Measurements from ENCODE around the gene IRAK2.

Gene IRAK2

GRCh38 chr3:10193692-10194327 is 29.1 kb downstream of the IRAK2 start:
- no peaks in the 10 kb centered on the region for H3K27me3 Mint-ChIP-seq
- H3K36me3 Mint-ChIP-seq: no peaks in the 10 kb centered on the region
- peak overlapping the region; percentile 82 for H3K4me3 Mint-ChIP-seq
- peaks cover 91% of the 10 kb centered on the region for H3K4me1 Mint-ChIP-seq (ENCODE audit: low read depth)
- no peaks in the 10 kb centered on the region for H3K9me3 Mint-ChIP-seq (ENCODE audit: low read depth)
- peak overlapping the region; percentile 98 for H3K27ac Mint-ChIP-seq

- Mint-ChIP-seq H3K27ac (peak overlapping the region; percentile 98), H3K4me1 (ENCODE audit: low read depth) (peaks cover 91% of the 10 kb centered on the region), H3K36me3 (no peaks in the 10 kb centered on the region), H3K27me3 (no peaks in the 10 kb centered on the region), H3K9me3 (ENCODE audit: low read depth) (no peaks in the 10 kb centered on the region), H3K4me3 (peak overlapping the region; percentile 82)
These were observed 29.8 kb downstream of the IRAK2 start for GRCh38 chr3:10194328-10195071.

DNA sequence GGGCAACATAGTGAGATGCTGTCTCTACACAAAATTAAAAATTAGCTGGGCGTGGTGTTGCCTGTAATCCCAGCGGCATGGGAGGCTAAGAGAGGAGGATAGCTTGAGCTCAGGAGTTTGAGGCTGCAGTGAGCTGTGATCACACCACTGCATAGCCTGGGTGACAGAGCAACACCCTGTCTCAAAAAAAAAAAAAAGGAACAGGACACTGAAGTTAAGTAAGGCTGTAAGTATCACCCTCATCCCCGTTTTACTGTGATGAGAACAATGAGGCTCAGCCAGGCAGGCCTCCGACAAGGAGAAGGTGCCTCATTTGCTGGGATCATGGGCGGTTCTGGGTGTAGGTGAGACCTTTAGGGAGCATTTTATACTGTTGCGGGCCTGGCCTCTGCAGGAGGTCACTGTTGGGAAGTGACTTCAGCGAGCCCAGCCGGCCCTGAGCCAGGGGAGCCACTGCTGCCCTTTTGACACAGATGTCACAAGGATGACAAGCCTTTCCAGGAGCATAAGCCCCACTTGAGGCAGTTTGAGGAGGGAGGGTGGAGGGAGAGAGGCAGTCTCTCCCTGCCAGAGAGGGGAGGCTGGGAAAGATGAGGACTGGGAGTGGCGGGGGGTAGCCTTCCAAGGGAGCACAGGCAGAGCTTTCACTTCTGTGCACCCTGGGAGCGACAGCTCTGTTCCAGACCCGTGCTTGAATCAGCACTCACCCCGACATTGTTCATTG is 30.8 kb downstream of the IRAK2 start:
- Mint-ChIP-seq H3K27ac (peak overlapping the region; percentile 98), H3K27me3 (no peaks in the 10 kb centered on the region), H3K4me1 (ENCODE audit: low read depth) (peaks cover 85% of the 10 kb centered on the region), H3K36me3 (no peaks in the 10 kb centered on the region), H3K4me3 (peak overlapping the region; percentile 82), H3K9me3 (ENCODE audit: low read depth) (no peaks in the 10 kb centered on the region)

DNA sequence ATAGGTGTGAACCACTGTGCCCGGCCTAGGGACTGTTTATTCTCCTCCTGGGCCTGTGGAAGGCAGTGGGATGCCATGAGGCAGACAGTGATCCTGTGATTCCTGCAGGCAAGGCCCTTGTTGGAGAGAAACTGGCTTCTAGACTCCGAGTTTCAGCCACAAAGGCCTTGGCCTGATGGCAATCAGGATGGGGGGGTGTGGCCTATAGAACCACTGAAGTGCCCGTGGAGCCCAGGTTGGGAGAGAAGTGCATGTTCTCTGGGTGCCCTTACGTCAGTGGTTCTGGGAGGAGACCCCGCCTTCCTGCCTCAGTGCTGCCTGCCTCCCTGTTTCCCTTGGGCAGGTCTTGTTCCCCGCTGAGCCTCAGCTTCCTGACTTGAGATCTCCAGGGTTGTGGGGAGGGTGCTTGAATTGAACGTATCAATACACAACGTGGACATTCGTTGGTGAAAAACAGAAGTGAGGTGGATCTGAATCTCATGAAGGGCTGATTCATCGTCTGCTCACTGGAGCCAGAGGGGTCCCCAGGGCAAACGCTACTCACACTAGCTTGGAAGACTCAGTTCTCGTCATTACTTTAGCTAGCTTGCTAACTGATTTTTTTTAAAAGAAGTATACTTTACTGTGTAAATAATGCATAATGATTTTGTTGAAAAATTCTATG is 31.8 kb downstream of the IRAK2 start:
- peak overlapping the region; percentile 85 for H3K27ac Mint-ChIP-seq
- H3K36me3 Mint-ChIP-seq: no peaks in the 10 kb centered on the region
- no peaks in the 10 kb centered on the region for H3K27me3 Mint-ChIP-seq
- H3K4me1 Mint-ChIP-seq (ENCODE audit: low read depth): peaks cover 82% of the 10 kb centered on the region
- no peaks in the 10 kb centered on the region for H3K9me3 Mint-ChIP-seq (ENCODE audit: low read depth)
- H3K4me3 Mint-ChIP-seq: peak overlapping the region; percentile 13

DNA sequence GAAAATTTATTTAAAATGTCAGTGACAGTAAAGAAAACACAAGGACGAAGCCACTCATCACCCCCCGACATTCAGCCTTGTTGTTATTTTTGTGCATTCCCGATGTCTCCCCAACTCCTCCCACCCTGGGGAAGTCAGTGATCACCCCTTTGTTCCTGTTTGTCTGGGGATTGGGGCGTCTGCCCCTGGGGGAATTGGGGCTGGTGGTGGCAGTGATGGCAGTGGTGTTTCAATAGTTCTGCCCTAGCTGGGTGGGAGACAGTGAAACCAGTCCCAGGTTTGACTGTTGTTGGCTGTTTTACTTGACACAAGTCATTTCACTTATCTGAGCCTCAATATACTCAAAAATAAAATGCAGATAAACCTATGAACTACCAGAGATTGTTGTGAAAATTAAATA is 33.5 kb downstream of the IRAK2 start:
- peaks cover 73% of the 10 kb centered on the region for H3K4me1 Mint-ChIP-seq (ENCODE audit: low read depth)
- no peaks in the 10 kb centered on the region for H3K27me3 Mint-ChIP-seq
- H3K4me3 Mint-ChIP-seq: peak overlapping the region; percentile 25
- H3K36me3 Mint-ChIP-seq: peaks cover 2% of the 10 kb centered on the region
- H3K27ac Mint-ChIP-seq: peak overlapping the region; percentile 91
- no peaks in the 10 kb centered on the region for H3K9me3 Mint-ChIP-seq (ENCODE audit: low read depth)

- H3K9me3 Mint-ChIP-seq (ENCODE audit: low read depth): no peaks in the 10 kb centered on the region
- H3K4me3 Mint-ChIP-seq: peak overlapping the region; percentile 77
- peaks cover 69% of the 10 kb centered on the region for H3K4me1 Mint-ChIP-seq (ENCODE audit: low read depth)
- H3K27ac Mint-ChIP-seq: peak overlapping the region; percentile 91
- no peaks in the 10 kb centered on the region for H3K27me3 Mint-ChIP-seq
- peaks cover 2% of the 10 kb centered on the region for H3K36me3 Mint-ChIP-seq
These were observed 34.3 kb downstream of the IRAK2 start for GRCh38 chr3:10198761-10199649.

GRCh38 chr3:10204921-10205320 is 40.2 kb downstream of the IRAK2 start:
- Mint-ChIP-seq H3K4me1 (ENCODE audit: low read depth) (peaks cover 20% of the 10 kb centered on the region), H3K27ac (no peak overlapping the region), H3K4me3 (no peak overlapping the region), H3K27me3 (no peaks in the 10 kb centered on the region), H3K9me3 (ENCODE audit: low read depth) (no peaks in the 10 kb centered on the region), H3K36me3 (peaks cover 9% of the 10 kb centered on the region)

DNA sequence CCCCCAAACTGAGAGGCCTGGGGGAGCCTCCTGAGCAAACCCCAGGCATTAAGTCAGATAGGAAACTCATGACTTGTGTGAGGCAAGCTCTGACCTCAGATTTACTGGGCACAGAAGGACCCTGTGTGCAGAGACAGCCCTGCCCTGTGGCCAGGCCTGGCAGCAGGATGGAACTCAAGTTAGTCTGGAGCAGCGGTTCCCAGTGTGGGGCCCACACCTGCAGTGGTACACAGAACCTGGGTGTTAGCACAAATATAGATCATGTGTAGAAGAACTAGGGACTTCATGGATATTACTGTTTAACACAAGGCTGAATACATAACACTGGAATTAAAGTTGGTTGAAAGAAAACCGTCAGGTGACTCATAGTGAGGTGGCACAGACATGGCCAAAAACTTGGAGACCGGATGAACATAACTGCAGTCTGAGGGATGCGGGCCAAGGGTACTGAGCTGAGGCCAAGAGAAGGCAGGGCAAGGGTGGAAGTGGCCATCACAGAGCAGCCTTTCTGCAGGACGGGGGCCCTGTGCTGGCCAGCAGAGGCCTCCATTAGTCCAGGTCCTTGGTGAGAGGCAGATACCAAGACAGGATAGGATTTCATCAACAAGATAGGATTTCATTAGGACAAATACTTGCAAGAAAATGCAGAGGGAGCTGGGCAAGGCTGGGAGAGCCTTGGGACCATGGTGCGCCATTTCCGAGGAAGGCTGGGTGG is 40.9 kb downstream of the IRAK2 start:
- Mint-ChIP-seq H3K4me1 (ENCODE audit: low read depth) (peaks cover 20% of the 10 kb centered on the region), H3K27ac (no peak overlapping the region), H3K36me3 (peaks cover 9% of the 10 kb centered on the region), H3K9me3 (ENCODE audit: low read depth) (no peaks in the 10 kb centered on the region), H3K4me3 (no peak overlapping the region), H3K27me3 (no peaks in the 10 kb centered on the region)

DNA sequence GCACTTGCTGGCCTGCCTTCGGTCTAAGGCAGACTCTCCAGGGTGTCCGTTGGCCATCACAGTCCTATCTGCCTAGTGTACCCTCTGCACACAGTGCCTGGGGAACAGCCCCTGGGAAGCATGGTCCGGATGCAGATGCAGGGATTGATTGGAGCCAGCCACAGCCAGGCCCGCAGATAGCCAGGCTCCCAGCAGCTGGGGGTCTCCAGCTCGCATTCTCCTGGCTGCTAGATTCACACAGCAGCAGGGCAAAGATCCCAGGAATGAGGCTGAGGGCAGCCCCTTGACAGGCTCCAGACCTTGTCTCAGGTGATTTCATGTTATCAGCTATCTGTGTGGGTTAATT is 41.4 kb downstream of the IRAK2 start:
- Mint-ChIP-seq H3K27me3 (no peaks in the 10 kb centered on the region), H3K27ac (no peak overlapping the region)

GRCh38 chr3:10213156-10213792 is 48.6 kb downstream of the IRAK2 start:
- peaks cover 14% of the 10 kb centered on the region for H3K36me3 Mint-ChIP-seq

More for the DNA sequence above, 41.4 kb downstream of the IRAK2 start:
- Mint-ChIP-seq H3K36me3 (peaks cover 9% of the 10 kb centered on the region), H3K4me3 (no peak overlapping the region), H3K9me3 (ENCODE audit: low read depth) (no peaks in the 10 kb centered on the region), H3K4me1 (ENCODE audit: low read depth) (peaks cover 17% of the 10 kb centered on the region)

DNA sequence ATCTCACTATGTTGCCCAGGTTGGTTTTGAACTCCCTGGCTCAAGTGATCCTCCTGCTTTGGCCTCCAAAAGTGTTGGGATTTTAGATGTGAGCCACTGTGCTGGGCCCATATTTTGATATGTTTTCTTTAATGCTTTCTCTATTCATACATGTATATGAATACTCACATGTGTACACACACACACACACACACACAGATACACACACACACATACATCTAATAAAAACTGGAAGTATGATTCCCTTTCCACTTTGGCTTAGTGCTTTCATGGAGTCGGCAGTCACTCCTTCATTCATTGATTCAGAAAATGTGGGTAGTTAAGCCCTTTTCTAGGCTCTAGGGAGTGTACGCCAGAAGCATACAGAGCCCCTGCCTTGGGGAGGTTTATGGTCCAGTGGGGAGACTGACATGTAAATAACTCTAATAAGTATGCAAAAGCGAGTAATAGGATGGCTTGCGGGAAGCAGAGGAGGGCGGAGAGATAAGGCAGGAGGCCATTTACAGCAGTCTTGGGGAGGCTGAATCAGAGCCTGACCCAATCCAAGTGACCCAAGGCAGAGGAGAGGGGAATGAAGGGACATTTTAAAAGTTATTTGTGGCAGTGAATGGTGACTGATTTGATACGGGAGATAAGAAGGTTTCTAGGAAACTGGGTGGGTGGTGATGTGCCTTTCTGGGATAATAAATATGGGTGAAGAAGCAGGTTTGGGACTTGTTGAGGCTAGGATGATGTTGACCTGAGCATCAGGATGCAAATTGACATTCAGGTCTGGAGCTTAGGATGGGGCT is 51.1 kb downstream of the IRAK2 start:
- Mint-ChIP-seq H3K4me3 (no peak overlapping the region), H3K27ac (no peak overlapping the region), H3K4me1 (ENCODE audit: low read depth) (peaks cover 4% of the 10 kb centered on the region), H3K36me3 (peaks cover 10% of the 10 kb centered on the region), H3K9me3 (ENCODE audit: low read depth) (no peaks in the 10 kb centered on the region), H3K27me3 (no peaks in the 10 kb centered on the region)

More at GRCh38 chr3:10213156-10213792, 48.6 kb downstream of the IRAK2 start:
- no peaks in the 10 kb centered on the region for H3K27me3 Mint-ChIP-seq
- no peaks in the 10 kb centered on the region for H3K9me3 Mint-ChIP-seq (ENCODE audit: low read depth)
- H3K4me1 Mint-ChIP-seq (ENCODE audit: low read depth): no peaks in the 10 kb centered on the region
- H3K27ac Mint-ChIP-seq: no peak overlapping the region
- no peak overlapping the region for H3K4me3 Mint-ChIP-seq

GRCh38 chr3:10217359-10217758 is 52.6 kb downstream of the IRAK2 start:
- H3K4me3 Mint-ChIP-seq: no peak overlapping the region

DNA sequence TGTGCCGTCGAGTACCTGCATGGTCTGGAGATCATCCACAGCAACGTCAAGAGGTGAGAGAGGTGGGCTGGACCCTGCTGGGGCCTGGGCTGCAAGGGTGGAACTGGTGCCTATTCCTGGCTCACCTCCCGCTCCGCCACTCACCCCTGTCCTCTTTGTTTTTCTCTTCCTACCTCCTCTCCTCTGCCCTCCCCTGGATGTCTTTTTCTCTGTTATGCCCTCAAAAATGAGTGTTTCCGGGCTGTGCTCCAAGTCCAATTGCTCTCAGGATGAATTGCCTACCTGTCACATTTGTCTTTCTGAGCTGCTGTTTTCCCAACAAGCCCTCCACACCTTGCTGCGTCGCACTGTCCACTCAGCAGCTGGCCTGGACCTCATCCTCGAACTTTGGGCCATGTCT is 55.0 kb downstream of the IRAK2 start:
- H3K9me3 Mint-ChIP-seq (ENCODE audit: low read depth): no peaks in the 10 kb centered on the region
- no peaks in the 10 kb centered on the region for H3K27me3 Mint-ChIP-seq
- peak overlapping the region; percentile 69 for H3K27ac Mint-ChIP-seq
- H3K4me3 Mint-ChIP-seq: no peak overlapping the region
- peaks cover 8% of the 10 kb centered on the region for H3K36me3 Mint-ChIP-seq
- peaks cover 26% of the 10 kb centered on the region for H3K4me1 Mint-ChIP-seq (ENCODE audit: low read depth)

More at GRCh38 chr3:10217359-10217758, 52.6 kb downstream of the IRAK2 start:
- Mint-ChIP-seq H3K9me3 (ENCODE audit: low read depth) (no peaks in the 10 kb centered on the region), H3K27ac (no peak overlapping the region), H3K36me3 (peaks cover 9% of the 10 kb centered on the region), H3K4me1 (ENCODE audit: low read depth) (peaks cover 12% of the 10 kb centered on the region), H3K27me3 (no peaks in the 10 kb centered on the region)

Measured in activated naive CD8-positive, alpha-beta T cell (primary cell).